HG03558 (cell line): ENCODE data around the gene XYLT1.

ENCODE experiments used
- ATAC-seq: cut with Tn5 transposase; IDR thresholded peaks from one replicate; pipeline ENCODE4 v1.9.1; 2021; ENCODE audit warnings: moderate number of reproducible peaks; ENCODE audit not compliant: unreplicated experiment; ENCODE audit errors: extremely low read depth

XYLT1 gene

DNA sequence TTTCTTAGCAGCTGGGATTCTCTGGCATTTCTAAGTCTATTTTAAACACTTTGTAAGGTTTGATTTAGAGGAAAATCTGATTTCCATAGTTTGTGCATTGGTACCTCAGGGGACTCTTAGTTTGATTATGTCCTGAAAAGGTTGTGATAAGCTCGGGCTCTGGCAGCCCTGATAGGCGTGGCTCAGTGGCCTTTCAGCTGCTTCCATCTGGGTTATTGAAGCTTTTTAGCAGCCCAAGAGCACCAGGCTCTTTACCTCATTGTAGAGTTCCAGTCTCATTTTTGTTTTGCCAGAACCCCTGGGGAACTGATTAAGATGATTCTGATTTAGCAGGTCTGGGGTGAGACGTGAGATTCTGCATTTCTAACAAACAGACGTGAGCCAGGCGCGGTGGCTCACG lies 412.3 kb downstream of the XYLT1 start:
- no peak for ATAC-seq

- ATAC-seq, result no peak
These were observed 414.1 kb downstream of the XYLT1 start for GRCh38 chr16:17056666-17057065.

DNA sequence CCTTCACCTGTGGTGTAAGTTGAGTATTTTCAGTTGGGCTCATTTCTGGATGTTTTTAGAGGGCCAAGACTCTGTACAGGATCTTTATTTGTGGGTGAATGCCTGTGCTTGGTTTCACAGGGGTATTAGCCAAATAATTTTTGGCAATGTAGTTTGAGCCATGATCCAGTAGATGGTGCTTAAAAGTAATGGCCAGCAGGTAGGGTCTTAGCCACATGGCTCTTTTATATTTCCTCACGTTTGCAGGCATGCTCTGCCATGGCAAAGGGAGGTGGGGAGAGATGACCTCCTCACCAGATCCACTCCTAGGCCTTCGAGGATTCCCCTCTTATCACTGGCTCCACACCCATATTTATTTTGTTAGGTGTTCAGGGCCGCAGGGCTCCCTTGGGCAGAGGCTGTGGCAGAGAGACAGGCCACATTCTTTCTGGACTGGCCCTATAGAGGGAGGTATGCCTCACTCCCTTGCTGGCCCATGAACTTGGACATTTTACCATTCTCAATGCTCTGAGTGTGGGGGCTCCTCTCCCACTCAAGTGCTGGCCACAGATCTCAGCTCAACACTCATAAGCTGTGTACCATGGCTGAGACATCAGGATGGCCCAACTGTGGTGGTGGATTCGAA lies 417.1 kb downstream of the XYLT1 start:
- ATAC-seq, result no peak
